Coronary artery (tissue), 2 donors: ENCODE measurements around the gene HLA-DOA.

ENCODE experiments used
- DNase-seq: peaks from one replicate; pipeline ENCODE4 v3.0.0-alpha.2; 2017; ENCODE audit warnings: low spot score
- H3K27ac ChIP-seq, 2 donors: fragments of 200-600 bp; sonication (generic); one replicate each; pipeline ENCODE4 v1.5.1; 2016 to 2019
- H3K4me3 ChIP-seq: fragments of 200-600 bp; sonication (generic); 2 replicates; pipeline ENCODE4 v1.5.1; 2016; ENCODE audit warnings: mild to moderate bottlenecking, moderate library complexity
- TF ChIP-seq, protein P1 (sequence below): fragments of 200-600 bp; sonication (generic); IDR thresholded peaks from one replicate; pipeline ENCODE4 v1.5.1; 2019; ENCODE audit warnings: antibody characterized with exemption

HLA-DOA gene

DNA sequence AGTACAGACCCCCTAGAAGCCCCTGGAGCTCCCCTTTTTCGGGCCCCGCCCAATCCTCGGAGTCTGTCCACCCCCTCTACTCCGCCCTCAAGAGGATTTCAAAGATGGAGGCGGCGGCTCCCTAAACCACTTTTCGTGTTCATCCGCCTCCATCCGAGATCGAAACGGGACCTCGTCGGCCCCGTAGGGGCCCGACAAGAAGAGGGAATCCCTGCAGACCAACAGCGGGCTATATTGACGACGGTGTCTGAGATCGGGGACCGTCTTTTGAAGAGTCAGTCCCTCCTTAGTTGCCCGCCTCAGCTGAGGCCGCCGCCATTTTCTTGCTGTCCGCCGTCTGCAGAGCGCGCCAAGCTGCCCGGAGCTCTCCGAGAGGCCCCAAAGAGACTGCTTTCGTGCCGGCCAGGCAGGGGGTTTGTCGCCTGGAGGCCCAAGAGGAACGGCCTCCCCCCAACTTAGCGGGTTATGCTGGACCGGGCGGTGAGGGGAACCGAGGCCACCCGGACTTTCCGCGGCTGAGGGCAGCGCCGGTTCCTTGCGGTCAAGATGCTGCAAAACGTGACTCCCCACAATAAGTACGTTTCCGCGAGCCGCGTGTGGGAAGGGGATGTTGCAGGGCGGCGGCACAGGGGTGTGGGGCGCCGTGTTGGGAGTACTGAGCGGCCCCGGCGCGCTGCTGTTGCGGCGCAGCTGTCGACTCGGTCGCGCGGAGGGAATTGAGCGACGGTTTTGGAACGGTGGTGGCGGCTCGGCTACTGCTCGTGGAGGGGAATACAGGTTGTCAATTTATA, 36.8 kb downstream of the HLA-DOA start:
- Histone ChIP-seq H3K27ac (peak overlapping the region; percentile 76 to 100), H3K4me3 (peak overlapping the region; percentile 85)
- DNase-seq = peak; percentile 84
- TF ChIP-seq, protein P1, sequence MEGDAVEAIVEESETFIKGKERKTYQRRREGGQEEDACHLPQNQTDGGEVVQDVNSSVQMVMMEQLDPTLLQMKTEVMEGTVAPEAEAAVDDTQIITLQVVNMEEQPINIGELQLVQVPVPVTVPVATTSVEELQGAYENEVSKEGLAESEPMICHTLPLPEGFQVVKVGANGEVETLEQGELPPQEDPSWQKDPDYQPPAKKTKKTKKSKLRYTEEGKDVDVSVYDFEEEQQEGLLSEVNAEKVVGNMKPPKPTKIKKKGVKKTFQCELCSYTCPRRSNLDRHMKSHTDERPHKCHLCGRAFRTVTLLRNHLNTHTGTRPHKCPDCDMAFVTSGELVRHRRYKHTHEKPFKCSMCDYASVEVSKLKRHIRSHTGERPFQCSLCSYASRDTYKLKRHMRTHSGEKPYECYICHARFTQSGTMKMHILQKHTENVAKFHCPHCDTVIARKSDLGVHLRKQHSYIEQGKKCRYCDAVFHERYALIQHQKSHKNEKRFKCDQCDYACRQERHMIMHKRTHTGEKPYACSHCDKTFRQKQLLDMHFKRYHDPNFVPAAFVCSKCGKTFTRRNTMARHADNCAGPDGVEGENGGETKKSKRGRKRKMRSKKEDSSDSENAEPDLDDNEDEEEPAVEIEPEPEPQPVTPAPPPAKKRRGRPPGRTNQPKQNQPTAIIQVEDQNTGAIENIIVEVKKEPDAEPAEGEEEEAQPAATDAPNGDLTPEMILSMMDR = no peak

GRCh38 chr6:32971581-32972352, 37.6 kb downstream of the HLA-DOA start:
- H3K4me3 ChIP-seq = peak overlapping the region; percentile 85
- DNase-seq = peak; percentile 100
- TF ChIP-seq, protein P1 = no peak

DNA sequence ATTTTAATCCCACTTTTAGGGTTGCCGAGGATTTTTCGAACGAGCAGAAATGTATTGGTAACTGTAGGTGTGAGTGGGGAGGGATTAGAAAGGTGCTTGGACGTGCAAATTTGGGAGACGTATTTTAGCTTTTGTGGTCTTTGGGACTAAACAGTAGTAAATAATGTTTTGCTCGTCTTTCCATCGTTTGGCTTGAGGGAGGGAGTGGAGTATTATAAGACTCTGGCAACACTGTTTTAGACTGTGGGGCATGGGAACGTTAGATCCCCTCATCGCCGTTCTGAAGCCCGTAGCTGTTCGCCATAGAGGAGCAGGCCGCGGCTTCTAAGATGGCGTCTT, 38.2 kb downstream of the HLA-DOA start:
- TF ChIP-seq, protein P1 = no peak
- peak overlapping the region; percentile 99 to 100 for H3K27ac ChIP-seq
- DNase-seq = no peak
- H3K4me3 ChIP-seq = peak overlapping the region; percentile 85

More at GRCh38 chr6:32971581-32972352, 37.6 kb downstream of the HLA-DOA start:
- peak overlapping the region; percentile 99 to 100 for H3K27ac ChIP-seq

- Histone ChIP-seq H3K4me3 (peak overlapping the region; percentile 85), H3K27ac (peak overlapping the region; percentile 99 to 100)
- peak; percentile 94 for DNase-seq
- TF ChIP-seq, protein P1 = no peak
These were observed 38.8 kb downstream of the HLA-DOA start for GRCh38 chr6:32970413-32971241.

GRCh38 chr6:32969685-32970412, 39.5 kb downstream of the HLA-DOA start:
- peak; percentile 90 for DNase-seq
- TF ChIP-seq, protein P1 = no peak
- Histone ChIP-seq H3K27ac (peak overlapping the region; percentile 99 to 100), H3K4me3 (peak overlapping the region; percentile 85)
